Keratinocyte (primary cell): ENCODE results near the gene CD2. TPM values are rescaled to one million over a fixed set of nuclear protein-coding genes. Genes with fewer than 3 reads are reported as not detected.

ENCODE experiments used
- DNase-seq: peaks from one replicate; pipeline ENCODE4 v3.0.0-alpha.2; 2011; ENCODE audit warnings: low read depth, missing footprints, low spot score
- FAIRE-seq: peaks from 2 replicates; lab custom pipeline; 2011; peaks lifted over from hg19 to GRCh38; lab: Jason Lieb, UNC
- H2AFZ ChIP-seq: 2 replicates; pipeline ENCODE4 v1.6.0; 2012; ENCODE audit warnings: low read length, control low read depth, inconsistent platforms; ENCODE audit not compliant: control insufficient read depth
- H3K27ac ChIP-seq: 2 replicates; pipeline ENCODE4 v1.5.1; 2011; ENCODE audit warnings: low read length; ENCODE audit not compliant: control insufficient read depth, insufficient read depth
- H3K27me3 ChIP-seq: 3 replicates; pipeline ENCODE4 v1.6.0; 2011; ENCODE audit warnings: low read length; ENCODE audit not compliant: control insufficient read depth, insufficient read depth; ENCODE audit errors: extremely low read depth
- H3K36me3 ChIP-seq, 2 experiments: 2 replicates in 1 of 2; 3 replicates in 1 of 2; pipeline ENCODE4 v1.5.1; 2011; ENCODE audit warnings: low read length in 2 of 2, mild to moderate bottlenecking in 1 of 2; ENCODE audit not compliant: control insufficient read depth in 2 of 2, insufficient read depth in 2 of 2; ENCODE audit errors: extremely low read depth in 1 of 2
- H3K4me1 ChIP-seq: 3 replicates; pipeline ENCODE4 v1.5.1; 2011; ENCODE audit warnings: low read length; ENCODE audit not compliant: control insufficient read depth, insufficient read depth; ENCODE audit errors: extremely low read depth
- H3K4me2 ChIP-seq: 3 replicates; pipeline ENCODE4 v1.6.0; 2011; ENCODE audit warnings: low read depth, low read length; ENCODE audit not compliant: control insufficient read depth, insufficient read depth; ENCODE audit errors: extremely low read depth
- H3K4me3 ChIP-seq, 3 experiments: fragments of 200-600 bp in 1 of 3; sonication (generic) in 1 of 3; 2 replicates in 2 of 3; 3 replicates in 1 of 3; pipeline ENCODE4 v1.5.1; 2011 to 2016; ENCODE audit warnings: low read length in 3 of 3, mild to moderate bottlenecking in 3 of 3, control low read depth in 2 of 3, inconsistent platforms in 1 of 3, low read depth in 1 of 3, mixed read lengths in 1 of 3, mixed run types in 1 of 3, moderate library complexity in 1 of 3; ENCODE audit not compliant: control insufficient read depth in 2 of 3, insufficient read depth in 2 of 3; ENCODE audit errors: extremely low read depth in 1 of 3
- H3K79me2 ChIP-seq: 2 replicates; pipeline ENCODE4 v1.6.0; 2012; ENCODE audit warnings: low read length; ENCODE audit not compliant: control insufficient read depth, insufficient read depth
- H3K9ac ChIP-seq: 3 replicates; pipeline ENCODE4 v1.6.0; 2011; ENCODE audit warnings: low read length; ENCODE audit not compliant: control insufficient read depth, insufficient read depth; ENCODE audit errors: extremely low read depth
- H3K9me1 ChIP-seq: 3 replicates; pipeline ENCODE4 v1.6.0; 2011; ENCODE audit warnings: low read length; ENCODE audit not compliant: control insufficient read depth, insufficient read depth; ENCODE audit errors: extremely low read depth
- H3K9me3 ChIP-seq: 2 replicates; pipeline ENCODE4 v1.5.1; 2012; ENCODE audit warnings: low read depth, low read length; ENCODE audit not compliant: control insufficient read depth
- H4K20me1 ChIP-seq: 3 replicates; pipeline ENCODE4 v1.6.0; 2011; ENCODE audit warnings: low read length; ENCODE audit not compliant: control insufficient read depth, insufficient read depth; ENCODE audit errors: extremely low read depth
- EZH2 ChIP-seq: IDR thresholded peaks from one replicate; pipeline ENCODE4 v1.6.1; 2012; ENCODE audit warnings: inconsistent platforms, mild to moderate bottlenecking, low read length, moderate library complexity
- dilution Hi-C: fragments of 300-500 bp; cut with MboI; formaldehyde crosslinking; loops from one replicate; pipeline ENCODE4 v1.7.0; 2020; ENCODE audit warnings: low sequenced_read_pairs; ENCODE audit not compliant: extremely low pct_ligation_motif_present
- polyA plus RNA-seq, 5 experiments: library from polyadenylated mRNA; depleted of rRNA in 3 of 5; stranded (reverse) in 3 of 5; stranded (forward) in 1 of 5; unstranded in 1 of 5; fragments of >200 nt; gene quantifications; 1 replicate in 1 of 5; 2 replicates in 3 of 5; 3 replicates in 1 of 5; pipeline versions ENCODE4 v1.2.1 to v1.2.3, GENCODE V29; 2011 to 2012; ENCODE audit warnings: missing spikeins in 2 of 5, low read depth in 1 of 5, low replicate concordance in 1 of 5
- TF ChIP-seq, protein P1 (sequence below), 3 experiments: IDR thresholded peaks in 1 of 3; conservative IDR thresholded peaks in 1 of 3; optimal IDR thresholded peaks in 1 of 3; 2 replicates in 2 of 3; 3 replicates in 1 of 3; pipeline versions ENCODE3 to v1.5.1; 2011; ENCODE audit warnings: low read length in 3 of 3, mild to moderate bottlenecking in 3 of 3, moderate library complexity in 2 of 3, control low read depth in 1 of 3, inconsistent platforms in 1 of 3; ENCODE audit not compliant: insufficient read depth in 2 of 3; ENCODE audit errors: extremely low read depth in 1 of 3

The CD2 gene
- polyA plus RNA-seq, 1 donor (not counting 4 experiments of a cell fraction or from before 2014, with no cell fraction given), result not detected

DNA sequence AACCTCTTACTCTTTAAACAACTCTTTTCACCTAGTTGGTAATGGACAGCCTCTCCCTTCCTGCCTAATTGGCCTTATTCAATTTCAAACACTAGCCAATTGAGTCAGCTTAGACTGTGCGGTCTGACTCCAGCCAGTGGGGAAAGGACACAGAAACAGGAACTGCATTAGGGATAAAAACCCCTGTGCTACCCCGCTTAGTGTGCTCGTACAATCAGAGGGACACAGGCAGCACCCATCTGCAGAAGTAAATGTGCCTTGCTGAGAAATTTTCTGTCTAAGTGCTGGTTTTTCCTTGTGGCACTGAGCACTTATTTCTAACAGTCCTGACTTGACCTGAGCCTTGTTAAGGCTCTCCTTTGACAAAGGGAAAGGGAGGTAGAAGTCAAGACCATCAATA is 6.0 kb upstream of the CD2 start:
- no peak for FAIRE-seq

DNA sequence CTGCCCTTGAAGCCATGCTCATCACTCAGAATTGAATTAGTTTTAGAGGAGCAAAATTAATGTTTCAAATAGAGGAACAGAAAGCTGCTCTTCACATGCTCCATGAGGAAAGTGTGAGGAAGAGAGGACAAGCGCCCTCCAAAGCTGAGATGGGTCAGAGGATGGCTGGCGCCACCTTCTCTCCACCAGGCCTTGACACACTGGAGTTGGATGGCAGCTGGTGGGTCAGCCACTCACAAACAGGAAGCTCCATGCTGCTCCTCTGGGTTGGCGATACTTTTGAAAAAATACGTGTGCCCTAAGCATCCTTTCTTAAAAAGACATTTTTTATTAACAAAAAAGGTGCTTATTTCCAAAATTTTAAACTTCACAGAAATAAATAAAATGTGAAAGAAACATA is 3.1 kb upstream of the CD2 start:
- no peak overlapping the region for H3K4me2 ChIP-seq
- no peaks in the 10 kb centered on the region for H3K36me3 ChIP-seq
- H3K27me3 ChIP-seq, result no peaks in the 10 kb centered on the region
- no peaks in the 10 kb centered on the region for H3K9me1 ChIP-seq
- TF ChIP-seq EZH2, result no peak
- TF ChIP-seq, protein P1, sequence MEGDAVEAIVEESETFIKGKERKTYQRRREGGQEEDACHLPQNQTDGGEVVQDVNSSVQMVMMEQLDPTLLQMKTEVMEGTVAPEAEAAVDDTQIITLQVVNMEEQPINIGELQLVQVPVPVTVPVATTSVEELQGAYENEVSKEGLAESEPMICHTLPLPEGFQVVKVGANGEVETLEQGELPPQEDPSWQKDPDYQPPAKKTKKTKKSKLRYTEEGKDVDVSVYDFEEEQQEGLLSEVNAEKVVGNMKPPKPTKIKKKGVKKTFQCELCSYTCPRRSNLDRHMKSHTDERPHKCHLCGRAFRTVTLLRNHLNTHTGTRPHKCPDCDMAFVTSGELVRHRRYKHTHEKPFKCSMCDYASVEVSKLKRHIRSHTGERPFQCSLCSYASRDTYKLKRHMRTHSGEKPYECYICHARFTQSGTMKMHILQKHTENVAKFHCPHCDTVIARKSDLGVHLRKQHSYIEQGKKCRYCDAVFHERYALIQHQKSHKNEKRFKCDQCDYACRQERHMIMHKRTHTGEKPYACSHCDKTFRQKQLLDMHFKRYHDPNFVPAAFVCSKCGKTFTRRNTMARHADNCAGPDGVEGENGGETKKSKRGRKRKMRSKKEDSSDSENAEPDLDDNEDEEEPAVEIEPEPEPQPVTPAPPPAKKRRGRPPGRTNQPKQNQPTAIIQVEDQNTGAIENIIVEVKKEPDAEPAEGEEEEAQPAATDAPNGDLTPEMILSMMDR (optimal IDR thresholded peaks at IDR 0.05 in 1 of 3, IDR thresholded peaks at IDR 0.05 in 1 of 3, conservative IDR thresholded peaks at IDR 0.05 in 1 of 3; ENCODE audit: extremely low read depth in 1 of 3, insufficient read depth in 2 of 3, low read length in 3 of 3), result no peak
- FAIRE-seq (no peak), DNase-seq (no peak)
- H3K9ac ChIP-seq, result no peak overlapping the region
- H2AFZ ChIP-seq, result no peak overlapping the region
- no peaks in the 10 kb centered on the region for H3K79me2 ChIP-seq
- H3K9me3 ChIP-seq, result peaks cover 5% of the 10 kb centered on the region
- H3K4me1 ChIP-seq, result no peaks in the 10 kb centered on the region
- H4K20me1 ChIP-seq, result no peaks in the 10 kb centered on the region
- no peak overlapping the region for H3K27ac ChIP-seq
- dilution Hi-C loops, result no loop called here
- H3K4me3 ChIP-seq, result no peak overlapping the region

More for the DNA sequence above, 6.0 kb upstream of the CD2 start:
- no peak overlapping the region for H3K9ac ChIP-seq
- no peaks in the 10 kb centered on the region for H3K36me3 ChIP-seq
- dilution Hi-C loops, result no loop called here
- no peak for DNase-seq
- no peak for TF ChIP-seq EZH2
- TF ChIP-seq, protein P1 (optimal IDR thresholded peaks at IDR 0.05 in 1 of 3, IDR thresholded peaks at IDR 0.05 in 1 of 3, conservative IDR thresholded peaks at IDR 0.05 in 1 of 3; ENCODE audit: extremely low read depth in 1 of 3, insufficient read depth in 2 of 3, low read length in 3 of 3), result no peak
- H3K79me2 ChIP-seq, result no peaks in the 10 kb centered on the region
- H2AFZ ChIP-seq, result no peak overlapping the region
- no peak overlapping the region for H3K4me3 ChIP-seq
- H3K27me3 ChIP-seq, result no peaks in the 10 kb centered on the region
- H4K20me1 ChIP-seq, result no peaks in the 10 kb centered on the region
- H3K9me3 ChIP-seq, result peaks cover 17% of the 10 kb centered on the region
- no peaks in the 10 kb centered on the region for H3K9me1 ChIP-seq
- no peak overlapping the region for H3K4me2 ChIP-seq
- no peak overlapping the region for H3K27ac ChIP-seq
- H3K4me1 ChIP-seq, result no peaks in the 10 kb centered on the region
